Tibial nerve (tissue), 4 donors: ENCODE data around the gene CTXND1. TPM values are rescaled to one million over a fixed set of nuclear protein-coding genes. Genes with fewer than 3 reads are reported as not detected.

Experiments used
- DNase-seq, 2 donors: peaks; one replicate each; pipeline ENCODE4 v3.0.0-alpha.2; 2019; ENCODE audit warnings: low spot score in 2 of 2
- H3K27ac ChIP-seq, 4 donors: fragments of 200-600 bp; sonication (generic) in 3 of 4; one replicate each; pipeline ENCODE4 v1.5.1; 2017 to 2019; ENCODE audit warnings: mild to moderate bottlenecking in 1 of 4
- H3K27me3 ChIP-seq, 2 donors: fragments of 200-600 bp; sonication (generic) in 1 of 2; one replicate each; pipeline versions ENCODE4 v1.5.1 to v1.6.0; 2017 to 2019
- H3K36me3 ChIP-seq, 3 donors: fragments of 200-600 bp; sonication (generic); one replicate each; pipeline ENCODE4 v1.5.1; 2018 to 2019
- H3K4me1 ChIP-seq, 4 donors: fragments of 200-600 bp; sonication (generic) in 3 of 4; one replicate each; pipeline ENCODE4 v1.5.1; 2017 to 2019
- H3K4me3 ChIP-seq, 4 donors: fragments of 200-600 bp; sonication (generic) in 3 of 4; one replicate each; pipeline ENCODE4 v1.5.1; 2017 to 2019; ENCODE audit warnings: mild to moderate bottlenecking in 1 of 4, moderate library complexity in 1 of 4
- H3K9me3 ChIP-seq, 4 donors: fragments of 200-600 bp; sonication (generic) in 3 of 4; one replicate each; pipeline ENCODE4 v1.5.1; 2017 to 2019
- EP300 ChIP-seq, 2 donors: sonication (generic); formaldehyde crosslinking; IDR thresholded peaks; one replicate each; pipeline ENCODE4 v1.6.1; 2017; ENCODE audit warnings: antibody characterized with exemption in 2 of 2, mild to moderate bottlenecking in 1 of 2
- POLR2A ChIP-seq, 2 donors: fragments of 450-650 bp; IDR thresholded peaks; one replicate each; pipeline ENCODE4 v1.6.1; 2017; ENCODE audit warnings: antibody characterized with exemption in 2 of 2, mild to moderate bottlenecking in 2 of 2, moderate library complexity in 2 of 2
- WGBS, 2 donors: methylation state at CpG; one replicate each; pipeline ENCODE4 v1.1.5; 2018; 5-methylcytosine and 5-hydroxymethylcytosine counted together
- total RNA-seq, 4 donors: library from RNA; depleted of rRNA; stranded (reverse); fragments of >200 nt; gene quantifications; one replicate each; pipeline ENCODE4 v1.1.0, GENCODE V29; 2016
- TF ChIP-seq, protein P1 (sequence below), 5 experiments: fragments of 200-600 bp in 3 of 5; fragments of 450-650 bp in 2 of 5; sonication (generic) in 3 of 5; IDR thresholded peaks; one replicate each; pipeline ENCODE4 v1.5.1; 2016 to 2019; ENCODE audit warnings: antibody characterized with exemption in 5 of 5, mild to moderate bottlenecking in 3 of 5, moderate library complexity in 2 of 5

Gene CTXND1
- total RNA-seq, 4 donors from 2014 or later: 1.8 to 3.7 (median 2.6) TPM

DNA sequence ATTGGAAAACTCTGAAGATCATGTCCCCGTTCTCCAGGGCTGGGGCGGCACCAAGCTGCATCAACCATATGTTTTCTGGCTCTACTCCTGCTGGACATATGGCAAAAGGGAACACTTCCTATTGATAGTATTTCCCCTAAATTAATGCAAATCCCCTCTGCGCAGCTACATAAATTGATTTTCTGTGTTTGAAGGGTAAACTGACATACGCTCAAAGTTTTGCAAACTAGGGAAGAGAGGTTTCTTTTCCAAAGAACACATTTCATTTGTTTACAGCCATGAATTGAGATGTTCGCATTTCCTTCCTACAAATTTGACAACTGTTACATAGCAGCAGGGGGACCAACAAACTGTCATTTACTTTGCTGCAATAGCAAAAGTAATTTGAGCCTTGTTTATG lies 35.9 kb downstream of the CTXND1 start:
- Histone ChIP-seq H3K4me1 (no peaks in the 10 kb centered on the region), H3K27ac (no peak overlapping the region), H3K9me3 (peaks cover 0 to 11% (median 0%) of the 10 kb centered on the region in 4 donors), H3K4me3 (no peak overlapping the region), H3K36me3 (no peaks in the 10 kb centered on the region), H3K27me3 (no peaks in the 10 kb centered on the region)
- TF ChIP-seq EP300 (IDR thresholded peaks at IDR 0.05) (no peak), POLR2A (IDR thresholded peaks at IDR 0.05) (no peak)
- TF ChIP-seq, protein P1, sequence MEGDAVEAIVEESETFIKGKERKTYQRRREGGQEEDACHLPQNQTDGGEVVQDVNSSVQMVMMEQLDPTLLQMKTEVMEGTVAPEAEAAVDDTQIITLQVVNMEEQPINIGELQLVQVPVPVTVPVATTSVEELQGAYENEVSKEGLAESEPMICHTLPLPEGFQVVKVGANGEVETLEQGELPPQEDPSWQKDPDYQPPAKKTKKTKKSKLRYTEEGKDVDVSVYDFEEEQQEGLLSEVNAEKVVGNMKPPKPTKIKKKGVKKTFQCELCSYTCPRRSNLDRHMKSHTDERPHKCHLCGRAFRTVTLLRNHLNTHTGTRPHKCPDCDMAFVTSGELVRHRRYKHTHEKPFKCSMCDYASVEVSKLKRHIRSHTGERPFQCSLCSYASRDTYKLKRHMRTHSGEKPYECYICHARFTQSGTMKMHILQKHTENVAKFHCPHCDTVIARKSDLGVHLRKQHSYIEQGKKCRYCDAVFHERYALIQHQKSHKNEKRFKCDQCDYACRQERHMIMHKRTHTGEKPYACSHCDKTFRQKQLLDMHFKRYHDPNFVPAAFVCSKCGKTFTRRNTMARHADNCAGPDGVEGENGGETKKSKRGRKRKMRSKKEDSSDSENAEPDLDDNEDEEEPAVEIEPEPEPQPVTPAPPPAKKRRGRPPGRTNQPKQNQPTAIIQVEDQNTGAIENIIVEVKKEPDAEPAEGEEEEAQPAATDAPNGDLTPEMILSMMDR (IDR thresholded peaks at IDR 0.05): no peak
- no peak for DNase-seq
- 94 to 96% methylated on average over 5 of the region's 5 CpGs for WGBS, 2 donors

DNA sequence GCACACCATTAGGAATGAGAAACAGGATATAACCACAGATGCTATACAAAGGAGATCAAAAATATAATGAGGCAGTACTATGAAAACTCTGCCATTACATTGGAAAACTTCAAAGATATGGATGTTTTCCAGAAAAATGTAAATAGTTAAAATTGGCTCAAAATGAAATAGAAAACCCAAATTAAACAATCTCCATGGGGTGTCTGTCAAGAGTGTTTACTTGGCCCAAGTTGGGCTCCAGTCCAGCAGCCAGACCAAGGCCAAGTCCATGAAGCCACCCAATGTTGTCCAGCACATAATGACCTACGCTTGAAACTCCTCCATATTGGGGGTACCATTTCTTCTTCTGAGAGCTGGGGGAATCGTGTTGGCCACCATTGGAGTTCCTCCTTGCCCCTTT lies 37.1 kb downstream of the CTXND1 start:
- 86 to 87% methylated on average over 2 of the region's 2 CpGs for WGBS, 2 donors
- Histone ChIP-seq H3K4me1 (no peaks in the 10 kb centered on the region), H3K36me3 (no peaks in the 10 kb centered on the region), H3K27ac (no peak overlapping the region), H3K9me3 (peaks cover 0 to 11% (median 0%) of the 10 kb centered on the region in 4 donors), H3K4me3 (no peak overlapping the region), H3K27me3 (no peaks in the 10 kb centered on the region)
- no peak for DNase-seq
- no peak for TF ChIP-seq EP300 (IDR thresholded peaks at IDR 0.05)
- TF ChIP-seq, protein P1 (IDR thresholded peaks at IDR 0.05): no peak
- TF ChIP-seq POLR2A (IDR thresholded peaks at IDR 0.05): no peak

DNA sequence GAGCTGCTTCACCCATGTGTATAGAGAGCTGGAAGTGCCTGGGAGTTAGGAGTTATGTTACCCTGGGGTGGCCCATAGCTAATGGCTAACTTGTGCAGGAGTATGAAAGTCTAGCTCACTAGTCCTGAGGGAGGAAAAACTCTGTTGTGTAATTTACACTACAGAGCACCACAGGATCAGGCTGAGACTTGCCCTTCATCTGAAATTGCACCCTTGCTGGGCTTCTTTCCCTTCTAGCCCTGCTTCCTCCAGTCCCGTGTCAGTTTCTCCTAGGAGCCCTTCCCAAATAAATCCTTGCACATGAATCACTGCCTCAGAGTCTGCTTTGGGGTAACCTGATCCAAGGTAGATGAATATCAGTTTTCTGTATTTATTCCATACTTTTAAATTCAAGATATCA lies 40.0 kb downstream of the CTXND1 start:
- Histone ChIP-seq H3K4me1 (no peaks in the 10 kb centered on the region), H3K27me3 (no peaks in the 10 kb centered on the region), H3K4me3 (no peak overlapping the region), H3K9me3 (peaks cover 0 to 11% (median 0%) of the 10 kb centered on the region in 4 donors), H3K36me3 (no peaks in the 10 kb centered on the region), H3K27ac (no peak overlapping the region)
- TF ChIP-seq, protein P1 (IDR thresholded peaks at IDR 0.05): no peak
- TF ChIP-seq EP300 (IDR thresholded peaks at IDR 0.05) (no peak), POLR2A (IDR thresholded peaks at IDR 0.05) (no peak)
- DNase-seq: no peak
- WGBS, 2 donors: 38 to 61% methylated on average over 1 of the region's 1 CpG

DNA sequence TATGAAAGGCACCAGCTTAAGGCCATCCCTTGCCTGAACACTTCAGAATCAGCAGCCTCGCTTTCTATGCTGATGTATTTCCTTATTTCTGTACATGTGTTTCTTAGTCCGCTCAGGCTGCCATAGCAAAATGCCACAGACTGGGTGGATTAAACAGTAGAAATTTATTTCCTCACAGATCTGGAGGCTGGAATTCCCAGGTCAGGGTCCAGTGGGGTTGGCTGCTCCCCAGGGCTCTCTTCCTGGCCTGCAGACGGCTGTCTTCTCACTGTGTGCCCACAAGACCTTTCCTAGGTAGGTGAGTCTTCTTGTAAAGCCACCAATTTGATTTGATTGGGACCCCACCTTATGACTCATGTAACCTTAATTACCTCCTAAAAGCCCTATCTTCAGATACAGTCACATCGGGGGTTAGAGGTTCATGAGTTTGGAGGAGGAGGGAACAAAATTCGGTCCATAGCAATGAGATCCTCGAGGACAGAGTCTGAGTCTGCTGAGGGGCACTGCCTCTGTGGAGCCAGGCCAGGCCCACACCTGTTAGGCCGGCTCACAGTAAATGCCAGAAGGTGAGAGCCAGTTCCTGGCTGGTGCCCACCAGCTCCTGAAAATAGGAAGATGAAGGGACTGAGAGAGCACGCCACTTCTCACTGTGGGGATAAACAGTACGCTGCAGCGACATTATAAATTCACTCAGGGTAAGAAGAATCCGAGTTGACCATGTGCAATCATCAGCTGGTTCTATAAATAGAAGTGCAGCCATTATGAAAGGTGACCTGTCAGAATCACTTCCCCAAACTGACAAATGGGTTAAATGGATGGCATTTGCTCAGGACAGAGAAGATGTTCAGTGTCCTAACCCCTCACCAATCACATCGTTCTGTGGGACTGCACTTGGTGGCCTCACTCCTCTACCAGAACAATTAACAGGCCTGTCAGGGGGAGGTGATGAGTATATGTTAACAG lies 41.1 kb downstream of the CTXND1 start:
- no peaks in the 10 kb centered on the region for H3K36me3 ChIP-seq
- no peak overlapping the region for H3K4me3 ChIP-seq
- TF ChIP-seq EP300 (IDR thresholded peaks at IDR 0.05) (no peak), POLR2A (IDR thresholded peaks at IDR 0.05) (no peak)
- TF ChIP-seq, protein P1 (IDR thresholded peaks at IDR 0.05): no peak
- H3K27me3 ChIP-seq: no peaks in the 10 kb centered on the region
- DNase-seq: no peak
- no peaks in the 10 kb centered on the region for H3K4me1 ChIP-seq
- H3K9me3 ChIP-seq: peaks cover 0 to 11% (median 0%) of the 10 kb centered on the region in 4 donors
- H3K27ac ChIP-seq: no peak overlapping the region
- 69 to 83% methylated on average over 12 of the region's 12 CpGs for WGBS, 2 donors
